ENCODE measurements around the gene LAMA5. TPM values are rescaled to one million over a fixed set of nuclear protein-coding genes. Genes with fewer than 3 reads are reported as not detected.

Gene LAMA5
- total and polyA plus RNA-seq, 2 of the 8 experiments (the other 6 are each of a cell fraction or from before 2014, with no cell fraction given) = 34.4 to 225 TPM

DNA sequence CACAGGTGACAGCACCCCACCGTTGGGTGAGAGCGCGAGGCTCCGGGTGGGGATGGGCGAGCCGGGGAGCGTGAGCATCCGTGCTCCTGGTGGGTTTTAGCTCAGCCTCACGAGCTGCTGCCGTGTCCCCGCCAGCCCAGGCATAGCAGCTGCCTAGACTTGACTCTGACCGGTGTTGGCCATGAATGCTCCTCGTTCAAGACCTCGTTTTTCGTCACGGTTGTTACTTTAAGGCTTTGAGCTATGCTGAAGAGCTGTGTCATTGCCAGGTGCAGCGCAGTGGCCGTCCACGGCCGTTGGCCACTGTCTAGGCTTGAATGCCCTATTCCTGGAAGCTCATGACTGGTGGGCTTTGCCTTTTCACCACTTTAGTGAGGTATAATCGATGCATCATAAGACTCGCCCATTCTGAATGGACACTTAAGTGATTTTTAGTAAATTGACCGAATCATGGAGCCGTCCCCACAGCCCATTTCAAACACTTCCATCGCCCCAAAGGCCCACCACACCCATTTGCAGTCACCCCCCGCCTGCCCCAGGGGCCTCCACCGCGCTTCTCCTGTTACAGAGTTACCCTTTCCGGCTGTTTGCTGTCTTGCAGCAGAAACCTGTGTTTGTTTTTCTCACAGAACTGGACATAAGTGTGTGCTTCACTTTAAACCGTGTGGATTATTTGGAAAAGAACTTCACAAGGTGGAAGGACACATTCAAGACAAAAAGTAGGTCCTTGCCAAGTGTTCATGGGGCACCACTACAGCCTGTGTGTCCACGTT is 85.8 kb downstream of the LAMA5 start:
- Histone ChIP-seq H3K79me1 (ENCODE audit: low read depth, low read length) (no peaks in the 10 kb centered on the region), H3K36me3 (ENCODE audit: control insufficient read depth in 2 of 4, insufficient read depth in 4 of 4, low read length in 3 of 4) (peaks cover 6 to 45% (median 28%) of the 10 kb centered on the region in 4 experiments), H3K4me1 (replicated peaks in 1 of 4; ENCODE audit: control insufficient read depth in 3 of 4, insufficient read depth in 4 of 4, low read length in 3 of 4) (no peaks in the 10 kb centered on the region), H2BK15ac (ENCODE audit: low read length) (no peak overlapping the region), H3K27ac (ENCODE audit: low read depth, low read length) (no peak overlapping the region), H3K9me3 (ENCODE audit: insufficient read depth in 2 of 2, low read depth in 1 of 2, low read length in 1 of 2) (no peaks in the 10 kb centered on the region), H3K18ac (ENCODE audit: extremely low read depth, low read length) (no peak overlapping the region), H3K79me2 (ENCODE audit: control insufficient read depth in 1 of 2, insufficient read depth in 2 of 2, low read length in 2 of 2) (no peaks in the 10 kb centered on the region), H2BK20ac (ENCODE audit: low read length) (no peak overlapping the region), H3K56ac (replicated peaks; ENCODE audit: insufficient read length, low read depth, low read length) (no peak overlapping the region), H3K27me3 (replicated peaks in 1 of 4; ENCODE audit: control insufficient read depth in 3 of 4, extremely low read depth in 1 of 4, insufficient read depth in 3 of 4, low read length in 3 of 4) (no peaks in the 10 kb centered on the region), H4K8ac (ENCODE audit: extremely low read depth, insufficient read depth, low read length) (no peak overlapping the region), H4K5ac (ENCODE audit: insufficient read length, low read depth, low read length) (no peak overlapping the region), H2BK5ac (ENCODE audit: low read depth, low read length) (no peak overlapping the region), H3K23ac (ENCODE audit: insufficient read length) (no peak overlapping the region), H2BK120ac (replicated peaks; ENCODE audit: low read depth, low read length) (no peak overlapping the region), H3K4ac (replicated peaks; ENCODE audit: insufficient read length, low read depth, low read length) (no peak overlapping the region), H3K4me2 (ENCODE audit: insufficient read depth in 1 of 2, low read depth in 2 of 2, low read length in 2 of 2) (no peak overlapping the region), H3K4me3 (ENCODE audit: extremely low read depth in 1 of 4, insufficient read depth in 2 of 4, low read depth in 3 of 4, low read length in 4 of 4) (no peak overlapping the region), H3K9ac (replicated peaks in 1 of 4; ENCODE audit: extremely low read depth in 1 of 4, low read depth in 3 of 4, low read length in 3 of 4) (no peak overlapping the region), H3K14ac (ENCODE audit: insufficient read length) (no peak overlapping the region), H2AK5ac (ENCODE audit: low read depth, low read length) (no peak overlapping the region), H4K20me1 (replicated peaks in 1 of 2; ENCODE audit: control insufficient read depth in 1 of 2, insufficient read depth in 2 of 2, low read length in 2 of 2) (peaks cover 0 to 3% of the 10 kb centered on the region in 2 experiments), H2BK12ac (ENCODE audit: low read depth, low read length) (no peak overlapping the region), H2AFZ (ENCODE audit: low read length) (no peak overlapping the region), H3K23me2 (ENCODE audit: low read depth, low read length) (peaks cover 3% of the 10 kb centered on the region; the same call in 1 of the 2 replicates), H4K91ac (replicated peaks; ENCODE audit: insufficient read length, low read length) (no peak overlapping the region)
- CTCF ChIA-PET (ENCODE audit: partially characterized antibody) = interaction anchor here (0.7 to 1.7 kb wide), 2 partner anchors 19 to 271 kb away, joined by 3 to 5 read pairs; no protein-coding TSS in a partner anchor
- WGBS, 2 experiments (ENCODE audit: extremely low coverage in 1 of 2, insufficient coverage in 1 of 2, insufficient read length in 1 of 2, insufficient replicate concordance in 2 of 2, low coverage in 1 of 2, low lambda C conversion rate in 2 of 2, missing lambda C conversion rate in 1 of 2) = 93% methylated on average over 31 of the region's 31 CpGs; no CpG with 5 or more reads in 1 of the 2 experiments
- POLR2A ChIA-PET (ENCODE audit: partially characterized antibody) = interaction anchor here (0.9 kb wide), 1 partner anchor 19 kb away, joined by 3 read pairs; no protein-coding TSS in a partner anchor
- DNase-seq (ENCODE audit: low read depth in 1 of 2, low spot score in 2 of 2) (no peak), FAIRE-seq (no peak)
- no peak for TF ChIP-seq CTBP2 (IDR thresholded peaks at IDR 0.05; ENCODE audit: borderline replicate concordance, insufficient read depth, insufficient read length, low read length)
- TF ChIP-seq CBX8 (IDR thresholded peaks at IDR 0.05; ENCODE audit: borderline replicate concordance, low read depth, low read length) = no peak
- TF ChIP-seq CHD1 (IDR thresholded peaks at IDR 0.05; ENCODE audit: low read depth, low read length) = no peak
- TF ChIP-seq ASH2L (IDR thresholded peaks at IDR 0.05; ENCODE audit: low read length) = no peak
- TF ChIP-seq SIRT6 (IDR thresholded peaks at IDR 0.05; ENCODE audit: low read length) = no peak
- no peak for TF ChIP-seq GABPA (IDR thresholded peaks at IDR 0.05; ENCODE audit: borderline replicate concordance, insufficient read depth, low read length)
- TF ChIP-seq SUZ12 (IDR thresholded peaks at IDR 0.05; ENCODE audit: low read length) = no peak

Data from H1 (cell line).